ENCODE results near the gene DCTPP1.

DNA sequence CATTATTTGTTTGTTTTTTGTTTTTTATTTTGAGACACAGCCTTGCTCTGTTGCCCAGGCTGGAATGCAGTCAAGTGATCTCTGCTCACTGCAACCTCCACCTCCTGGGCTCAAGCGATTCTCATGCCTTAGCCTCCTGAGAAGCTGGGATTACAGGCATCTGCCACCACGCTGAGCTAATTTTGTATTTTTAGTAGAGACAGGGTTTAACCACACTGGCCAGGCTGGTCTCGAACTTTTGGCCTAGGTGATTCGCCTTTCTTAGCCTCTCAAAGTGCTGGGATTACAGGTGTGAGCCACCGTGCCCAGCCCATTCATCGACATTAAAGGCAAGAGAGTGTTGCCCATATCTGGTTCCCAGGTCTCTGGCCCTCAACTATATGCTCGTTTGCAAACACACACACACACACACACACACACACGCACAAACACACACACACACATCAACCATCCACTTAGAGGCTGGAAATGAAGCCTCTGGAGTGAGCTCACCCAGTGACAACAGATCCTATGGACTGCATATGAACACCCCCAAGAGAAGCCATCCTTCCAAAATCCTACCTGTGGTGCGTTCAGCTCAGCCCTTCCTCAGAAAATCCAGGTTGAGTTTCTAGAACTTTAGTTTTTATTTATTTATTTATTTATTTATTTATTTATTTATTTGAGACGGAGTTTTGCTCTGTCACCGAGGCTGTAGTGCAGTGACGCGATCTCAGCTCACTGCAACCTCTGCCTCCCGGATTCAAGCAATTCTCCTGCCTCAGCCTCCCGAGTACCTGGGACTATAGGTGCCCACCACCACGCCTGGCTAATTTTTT is 28.1 kb upstream of the DCTPP1 start:
- no peak for TF ChIP-seq CTCF (conservative IDR thresholded peaks at IDR 0.05)
- no peak for TF ChIP-seq EZH2 (IDR thresholded peaks at IDR 0.05; ENCODE audit: low read depth)

Measured in PC-9 (cell line).